Neural progenitor cell (in vitro differentiated cells): Measurements from ENCODE around the gene RNASE7. TPM values are rescaled to one million over a fixed set of nuclear protein-coding genes. Genes with fewer than 3 reads are reported as not detected.
"Not testable (repeated sequence)": the region's sequence is repeated elsewhere in the genome, so short reads cannot be mapped to it uniquely, and the experiment has no call there.

Experiments used
- DNase-seq: peaks from one replicate; pipeline ENCODE4 v3.0.0-alpha.2; 2016; ENCODE audit warnings: low spot score
- H2AFZ ChIP-seq: fragments of 200-600 bp; sonication (generic); replicated peaks from 2 replicates; pipeline ENCODE4 v1.6.1; 2016; ENCODE audit warnings: antibody characterized with exemption
- H3F3A ChIP-seq: fragments of 200-600 bp; sonication (generic); 2 replicates; pipeline ENCODE4 v1.6.1; 2016; ENCODE audit warnings: antibody characterized with exemption, low read depth
- H3K27ac ChIP-seq: fragments of 200-600 bp; sonication (generic); 2 replicates; pipeline ENCODE4 v1.5.1; 2016; ENCODE audit warnings: mild to moderate bottlenecking
- H3K27me3 ChIP-seq: fragments of 200-600 bp; sonication (generic); 2 replicates; pipeline ENCODE4 v1.6.1; 2016; ENCODE audit warnings: mild to moderate bottlenecking, moderate library complexity
- H3K36me3 ChIP-seq: fragments of 200-600 bp; sonication (generic); 2 replicates; pipeline ENCODE4 v1.5.1; 2016
- H3K4me1 ChIP-seq: fragments of 200-600 bp; sonication (generic); 2 replicates; pipeline ENCODE4 v1.6.1; 2016; ENCODE audit warnings: mixed run types
- H3K4me2 ChIP-seq: fragments of 200-600 bp; sonication (generic); 2 replicates; pipeline ENCODE4 v1.6.1; 2016
- H3K4me3 ChIP-seq: fragments of 200-600 bp; sonication (generic); 2 replicates; pipeline ENCODE4 v1.5.1; 2016
- H3K79me2 ChIP-seq: fragments of 200-600 bp; sonication (generic); 2 replicates; pipeline ENCODE4 v1.6.1; 2016; ENCODE audit warnings: low read depth
- H3K9ac ChIP-seq: fragments of 200-600 bp; sonication (generic); 2 replicates; pipeline ENCODE4 v1.6.1; 2016
- H3K9me3 ChIP-seq: fragments of 200-600 bp; sonication (generic); 2 replicates; pipeline ENCODE4 v1.5.1; 2016; ENCODE audit warnings: low read depth
- H4K20me1 ChIP-seq: fragments of 200-600 bp; sonication (generic); 2 replicates; pipeline ENCODE4 v1.6.1; 2016; ENCODE audit warnings: low read depth
- H3K27ac Mint-ChIP-seq: 3 replicates; pipeline ENCODE4 v1.8.0; 2021; ENCODE audit warnings: mixed read lengths
- H3K27me3 Mint-ChIP-seq: 2 replicates; pipeline ENCODE4 v1.8.0; 2022; ENCODE audit warnings: low read depth, mild to moderate bottlenecking, inconsistent platforms, moderate library complexity, mixed read lengths; ENCODE audit not compliant: insufficient read depth
- H3K36me3 Mint-ChIP-seq: 3 replicates; pipeline ENCODE4 v1.8.0; 2021; ENCODE audit warnings: mixed read lengths
- H3K4me1 Mint-ChIP-seq: 3 replicates; pipeline ENCODE4 v1.8.0; 2021; ENCODE audit warnings: mixed read lengths
- H3K4me3 Mint-ChIP-seq: 3 replicates; pipeline ENCODE4 v1.8.0; 2021; ENCODE audit warnings: mild to moderate bottlenecking, moderate library complexity, mixed read lengths
- H3K9me3 Mint-ChIP-seq: 3 replicates; pipeline ENCODE4 v1.8.0; 2020; ENCODE audit warnings: mixed read lengths
- EZH2 ChIP-seq: fragments of 200-600 bp; sonication (generic); IDR thresholded peaks from 2 replicates; pipeline ENCODE4 v1.6.1; 2017; ENCODE audit warnings: antibody characterized with exemption, mild to moderate bottlenecking, moderate library complexity
- EZH2phosphoT487 ChIP-seq: fragments of 200-600 bp; sonication (generic); IDR thresholded peaks from 2 replicates; pipeline ENCODE4 v1.6.1; 2017; ENCODE audit warnings: antibody characterized with exemption
- total RNA-seq: library from RNA; depleted of rRNA; stranded (reverse); fragments of >200 nt; gene quantifications from 2 replicates; pipeline ENCODE4 v1.2.3, GENCODE V29; 2015; ENCODE audit warnings: low replicate concordance
- TF ChIP-seq, protein P1 (sequence below): fragments of 200-600 bp; sonication (generic); IDR thresholded peaks from 2 replicates; pipeline ENCODE4 v1.5.1; 2017; ENCODE audit warnings: antibody characterized with exemption, mild to moderate bottlenecking

The RNASE7 gene
- total RNA-seq, 1 donor from 2014 or later: not detected

DNA sequence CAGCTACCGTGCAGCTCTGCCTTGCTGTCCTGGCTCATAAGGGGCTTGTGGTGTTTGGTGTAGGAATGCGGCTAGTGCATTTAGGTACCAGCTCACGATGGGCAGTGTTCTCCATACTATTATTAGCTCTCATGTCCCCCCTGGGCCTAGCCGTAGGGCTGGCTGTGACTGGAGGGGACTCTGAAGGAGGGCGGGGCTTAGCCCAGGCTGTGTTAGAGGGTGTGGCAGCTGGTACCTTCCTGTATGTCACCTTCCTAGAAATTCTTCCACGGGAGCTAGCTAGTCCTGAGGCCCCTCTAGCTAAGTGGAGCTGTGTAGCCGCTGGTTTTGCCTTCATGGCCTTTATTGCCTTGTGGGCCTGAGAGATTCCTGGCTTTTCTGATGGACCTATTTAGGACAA, 40.9 kb upstream of the RNASE7 start:
- H3K4me3 ChIP-seq: no peak overlapping the region
- Mint-ChIP-seq H3K4me3 (no peak overlapping the region), H3K9me3 (no peaks in the 10 kb centered on the region), H3K4me1 (peaks cover 17% of the 10 kb centered on the region), H3K27ac (no peak overlapping the region), H3K36me3 (peaks cover 2% of the 10 kb centered on the region), H3K27me3 (no peaks in the 10 kb centered on the region)
- no peak overlapping the region for H3K9ac ChIP-seq
- TF ChIP-seq, protein P1, sequence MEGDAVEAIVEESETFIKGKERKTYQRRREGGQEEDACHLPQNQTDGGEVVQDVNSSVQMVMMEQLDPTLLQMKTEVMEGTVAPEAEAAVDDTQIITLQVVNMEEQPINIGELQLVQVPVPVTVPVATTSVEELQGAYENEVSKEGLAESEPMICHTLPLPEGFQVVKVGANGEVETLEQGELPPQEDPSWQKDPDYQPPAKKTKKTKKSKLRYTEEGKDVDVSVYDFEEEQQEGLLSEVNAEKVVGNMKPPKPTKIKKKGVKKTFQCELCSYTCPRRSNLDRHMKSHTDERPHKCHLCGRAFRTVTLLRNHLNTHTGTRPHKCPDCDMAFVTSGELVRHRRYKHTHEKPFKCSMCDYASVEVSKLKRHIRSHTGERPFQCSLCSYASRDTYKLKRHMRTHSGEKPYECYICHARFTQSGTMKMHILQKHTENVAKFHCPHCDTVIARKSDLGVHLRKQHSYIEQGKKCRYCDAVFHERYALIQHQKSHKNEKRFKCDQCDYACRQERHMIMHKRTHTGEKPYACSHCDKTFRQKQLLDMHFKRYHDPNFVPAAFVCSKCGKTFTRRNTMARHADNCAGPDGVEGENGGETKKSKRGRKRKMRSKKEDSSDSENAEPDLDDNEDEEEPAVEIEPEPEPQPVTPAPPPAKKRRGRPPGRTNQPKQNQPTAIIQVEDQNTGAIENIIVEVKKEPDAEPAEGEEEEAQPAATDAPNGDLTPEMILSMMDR: no peak
- TF ChIP-seq EZH2phosphoT487 (no peak), EZH2 (no peak)
- no peaks in the 10 kb centered on the region for H3K79me2 ChIP-seq
- DNase-seq: no peak
- H3K36me3 ChIP-seq: no peaks in the 10 kb centered on the region
- no peak overlapping the region for H3K27ac ChIP-seq
- no peaks in the 10 kb centered on the region for H4K20me1 ChIP-seq
- H3K27me3 ChIP-seq: no peaks in the 10 kb centered on the region
- H3K4me2 ChIP-seq: no peak overlapping the region
- peaks cover 2% of the 10 kb centered on the region for H3K4me1 ChIP-seq
- H2AFZ ChIP-seq: no peak overlapping the region
- no peaks in the 10 kb centered on the region for H3K9me3 ChIP-seq
- H3F3A ChIP-seq: peaks cover 11% of the 10 kb centered on the region

DNA sequence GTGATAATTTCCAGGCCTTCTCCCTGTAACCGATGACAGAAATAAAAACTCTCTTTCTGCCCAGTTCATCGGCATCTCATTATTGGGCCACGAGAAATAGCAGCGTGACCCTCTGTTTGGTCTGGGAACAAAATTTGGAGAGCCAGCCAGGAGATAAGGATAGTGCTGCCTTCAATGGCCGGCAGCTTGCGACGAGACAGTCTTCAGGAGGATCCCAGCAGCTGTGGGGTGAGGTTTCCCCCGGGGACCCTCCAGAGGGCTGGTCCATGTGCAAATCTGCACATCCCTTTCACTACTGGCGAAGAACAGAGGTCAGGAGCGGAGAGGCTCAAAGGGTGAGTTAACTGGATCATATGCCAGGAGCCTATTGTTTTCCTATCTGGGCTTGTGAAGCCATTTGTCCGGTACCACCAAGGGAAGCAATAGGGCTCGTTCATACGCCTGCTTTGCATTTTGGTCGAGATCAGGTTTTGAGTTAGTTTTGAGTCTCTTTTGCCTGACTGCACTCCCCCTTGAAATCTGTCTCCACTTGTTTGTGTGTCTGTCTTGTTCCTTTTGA, 38.3 kb upstream of the RNASE7 start:
- no peaks in the 10 kb centered on the region for H3K79me2 ChIP-seq
- H3K9ac ChIP-seq: no peak overlapping the region
- no peaks in the 10 kb centered on the region for H3K4me1 ChIP-seq
- H3K27ac Mint-ChIP-seq: no peak overlapping the region
- peak overlapping the region; percentile 15 for H2AFZ ChIP-seq
- no peak overlapping the region for H3K4me2 ChIP-seq
- H3K9me3 Mint-ChIP-seq: no peaks in the 10 kb centered on the region
- H3K36me3 Mint-ChIP-seq: no peaks in the 10 kb centered on the region
- no peaks in the 10 kb centered on the region for H3K9me3 ChIP-seq
- no peaks in the 10 kb centered on the region for H3F3A ChIP-seq
- H3K36me3 ChIP-seq: no peaks in the 10 kb centered on the region
- H3K4me3 Mint-ChIP-seq: no peak overlapping the region
- TF ChIP-seq EZH2phosphoT487 (no peak), EZH2 (no peak)
- TF ChIP-seq, protein P1: no peak
- no peaks in the 10 kb centered on the region for H3K27me3 Mint-ChIP-seq
- no peak overlapping the region for H3K4me3 ChIP-seq
- no peak overlapping the region for H3K27ac ChIP-seq
- H3K27me3 ChIP-seq: no peaks in the 10 kb centered on the region
- H3K4me1 Mint-ChIP-seq: peaks cover 19% of the 10 kb centered on the region
- DNase-seq: no peak
- H4K20me1 ChIP-seq: no peaks in the 10 kb centered on the region

DNA sequence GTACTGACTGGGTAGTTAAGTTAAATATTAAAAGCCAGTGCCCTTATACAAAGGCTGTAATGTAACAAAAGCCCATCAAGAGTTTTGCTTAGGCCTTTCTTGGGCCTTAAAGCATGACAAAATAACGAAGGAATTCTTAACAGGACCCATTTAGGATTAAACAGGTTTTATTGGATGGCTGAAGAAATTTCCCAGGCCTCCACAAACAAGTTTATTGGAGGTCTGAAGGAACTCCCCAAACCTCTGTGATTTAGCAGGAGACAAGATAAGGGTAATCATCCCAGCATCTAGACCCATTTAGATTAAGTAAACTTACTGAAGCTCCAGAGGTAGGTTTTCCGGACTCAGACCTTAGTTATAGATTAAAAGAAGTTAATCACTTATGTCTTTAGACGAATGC, 32.4 kb upstream of the RNASE7 start:
- not testable (repeated sequence) for H3K36me3 ChIP-seq, H3K79me2 ChIP-seq, H3K36me3 Mint-ChIP-seq, H3K4me1 ChIP-seq, H3F3A ChIP-seq, DNase-seq, H3K4me3 ChIP-seq, H4K20me1 ChIP-seq, H3K27me3 Mint-ChIP-seq, H3K9me3 ChIP-seq, H3K4me3 Mint-ChIP-seq, H3K9me3 Mint-ChIP-seq, H3K9ac ChIP-seq, H3K27ac ChIP-seq
- H3K4me1 Mint-ChIP-seq: peaks cover 20% of the 10 kb centered on the region
- H3K27ac Mint-ChIP-seq: peak overlapping the region; percentile 98
- H2AFZ ChIP-seq: peak overlapping the region; percentile 58
- H3K4me2 ChIP-seq: peak overlapping the region; percentile 40
- peaks cover 18% of the 10 kb centered on the region for H3K27me3 ChIP-seq

DNA sequence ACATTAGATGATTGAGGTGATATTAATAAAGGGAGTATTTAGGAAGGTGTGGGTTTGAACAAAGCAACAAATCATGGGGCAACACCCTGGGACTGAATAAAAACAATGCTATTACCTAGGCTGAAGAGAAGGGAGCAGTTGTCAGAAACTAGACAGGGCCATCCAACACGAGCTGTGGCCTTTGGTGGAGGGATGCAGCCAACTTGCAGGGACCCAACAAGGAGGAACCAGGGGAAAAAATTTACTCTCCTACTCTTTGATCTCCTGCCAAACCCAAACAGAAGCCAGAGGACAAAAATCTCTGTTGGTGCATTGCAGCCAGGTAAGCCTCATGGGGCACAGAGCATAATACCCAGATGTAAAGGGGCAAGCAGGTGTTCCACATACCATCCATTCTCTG, 31.0 kb upstream of the RNASE7 start:
- Mint-ChIP-seq H3K9me3 (no peaks in the 10 kb centered on the region), H3K4me1 (peaks cover 32% of the 10 kb centered on the region), H3K36me3 (no peaks in the 10 kb centered on the region), H3K27ac (no peak overlapping the region), H3K4me3 (no peak overlapping the region), H3K27me3 (peaks cover 2% of the 10 kb centered on the region)
- Histone ChIP-seq H3K4me2 (no peak overlapping the region), H4K20me1 (no peaks in the 10 kb centered on the region), H3K9me3 (no peaks in the 10 kb centered on the region), H3K27me3 (peaks cover 18% of the 10 kb centered on the region), H3K27ac (no peak overlapping the region), H3K9ac (no peak overlapping the region), H3K4me1 (peaks cover 9% of the 10 kb centered on the region), H3K79me2 (no peaks in the 10 kb centered on the region), H3K4me3 (no peak overlapping the region), H2AFZ (no peak overlapping the region), H3F3A (no peaks in the 10 kb centered on the region), H3K36me3 (no peaks in the 10 kb centered on the region)
- no peak for DNase-seq
- TF ChIP-seq, protein P1: no peak
- TF ChIP-seq EZH2phosphoT487 (no peak), EZH2 (no peak)
